Loucy (cell line): ENCODE measurements around the gene UBE2D1.

ENCODE experiments used
- H2AFZ ChIP-seq: fragments of 200-600 bp; sonication (generic); 2 replicates; pipeline ENCODE4 v1.6.0; 2016; ENCODE audit warnings: antibody characterized with exemption, mild to moderate bottlenecking, low read length, moderate library complexity
- H3F3A ChIP-seq: fragments of 200-600 bp; 2 replicates; pipeline ENCODE4 v1.6.0; 2016; ENCODE audit warnings: antibody characterized with exemption, low read depth, mild to moderate bottlenecking
- H3K27me3 ChIP-seq: fragments of 200-600 bp; sonication (generic); 2 replicates; pipeline ENCODE4 v1.6.1; 2014; ENCODE audit warnings: low read length, mild to moderate bottlenecking; ENCODE audit not compliant: insufficient read depth, poor library complexity, severe bottlenecking
- H3K36me3 ChIP-seq: fragments of 200-600 bp; sonication (generic); 2 replicates; pipeline ENCODE4 v1.6.1; 2016; ENCODE audit warnings: low read length; ENCODE audit not compliant: insufficient read depth
- H3K4me1 ChIP-seq: fragments of 200-600 bp; sonication (generic); 2 replicates; pipeline ENCODE4 v1.5.1; 2014; ENCODE audit warnings: low read length, mild to moderate bottlenecking; ENCODE audit not compliant: insufficient read depth, poor library complexity, severe bottlenecking
- H3K4me2 ChIP-seq: fragments of 200-600 bp; sonication (generic); 2 replicates; pipeline ENCODE4 v1.6.0; 2014; ENCODE audit warnings: antibody characterized with exemption, low read length, low read depth, mild to moderate bottlenecking; ENCODE audit not compliant: poor library complexity, severe bottlenecking
- H3K4me3 ChIP-seq: fragments of 200-600 bp; sonication (generic); 2 replicates; pipeline ENCODE4 v1.5.1; 2014; ENCODE audit warnings: low read length, mild to moderate bottlenecking, mixed read lengths; ENCODE audit not compliant: poor library complexity, severe bottlenecking
- H3K79me2 ChIP-seq: fragments of 200-600 bp; sonication (generic); 2 replicates; pipeline ENCODE4 v1.6.1; 2014; ENCODE audit warnings: low read length; ENCODE audit not compliant: insufficient read depth
- H3K9ac ChIP-seq: fragments of 200-600 bp; sonication (generic); 2 replicates; pipeline ENCODE4 v1.6.0; 2014; ENCODE audit warnings: mild to moderate bottlenecking, low read depth, low read length, moderate library complexity; ENCODE audit not compliant: poor library complexity, severe bottlenecking
- H3K9me2 ChIP-seq: fragments of 200-600 bp; sonication (generic); replicated peaks from 2 replicates; pipeline ENCODE4 v1.6.1; 2016; ENCODE audit warnings: low read depth, low read length, mixed read lengths
- H3K9me3 ChIP-seq: fragments of 200-600 bp; sonication (generic); 2 replicates; pipeline ENCODE4 v1.6.1; 2014; ENCODE audit warnings: mild to moderate bottlenecking, antibody characterized with exemption, low read length, low read depth; ENCODE audit not compliant: insufficient read depth
- H4K20me1 ChIP-seq: fragments of 200-600 bp; sonication (generic); 2 replicates; pipeline ENCODE4 v1.6.0; 2014; ENCODE audit warnings: antibody characterized with exemption, low read length, mild to moderate bottlenecking; ENCODE audit not compliant: insufficient read depth, poor library complexity, severe bottlenecking
- EZH2phosphoT487 ChIP-seq: fragments of 200-600 bp; IDR thresholded peaks from 2 replicates; pipeline ENCODE4 v1.6.1; 2018; ENCODE audit warnings: antibody characterized with exemption, mild to moderate bottlenecking, moderate library complexity, borderline replicate concordance
- TF ChIP-seq, protein P1 (sequence below): fragments of 200-600 bp; sonication (generic); conservative IDR thresholded peaks from 2 replicates; pipeline ENCODE4 v1.5.1; 2014; ENCODE audit warnings: mild to moderate bottlenecking, antibody characterized with exemption, low read length

UBE2D1 gene

DNA sequence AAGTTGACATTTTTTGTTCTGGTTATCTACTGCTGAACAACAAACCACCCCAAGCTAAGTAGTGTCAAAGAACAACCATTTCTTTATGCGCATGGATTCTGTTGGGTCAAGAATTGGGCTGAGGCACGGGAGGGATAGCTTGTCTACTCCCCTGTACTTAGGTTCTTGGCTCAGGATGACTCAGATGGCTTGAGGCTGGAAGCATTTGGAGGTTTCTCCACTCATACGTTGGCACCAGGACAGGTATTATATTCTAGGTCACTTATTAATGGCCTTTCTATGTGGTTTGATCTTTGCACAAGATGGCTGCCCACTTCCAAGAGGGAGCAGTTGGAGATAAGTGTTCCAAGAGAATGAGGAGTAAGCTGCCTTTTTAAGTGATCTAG is 38.6 kb downstream of the UBE2D1 start:
- Histone ChIP-seq H3K4me1 (no peaks in the 10 kb centered on the region), H3K27me3 (no peaks in the 10 kb centered on the region), H3K9me2 (no peaks in the 10 kb centered on the region), H4K20me1 (no peaks in the 10 kb centered on the region), H3F3A (no peaks in the 10 kb centered on the region), H3K36me3 (no peaks in the 10 kb centered on the region; the same call in 1 of the 2 replicates), H2AFZ (no peak overlapping the region), H3K9me3 (no peaks in the 10 kb centered on the region), H3K4me2 (no peak overlapping the region), H3K4me3 (no peak overlapping the region), H3K9ac (no peak overlapping the region), H3K79me2 (no peaks in the 10 kb centered on the region)
- TF ChIP-seq, protein P1, sequence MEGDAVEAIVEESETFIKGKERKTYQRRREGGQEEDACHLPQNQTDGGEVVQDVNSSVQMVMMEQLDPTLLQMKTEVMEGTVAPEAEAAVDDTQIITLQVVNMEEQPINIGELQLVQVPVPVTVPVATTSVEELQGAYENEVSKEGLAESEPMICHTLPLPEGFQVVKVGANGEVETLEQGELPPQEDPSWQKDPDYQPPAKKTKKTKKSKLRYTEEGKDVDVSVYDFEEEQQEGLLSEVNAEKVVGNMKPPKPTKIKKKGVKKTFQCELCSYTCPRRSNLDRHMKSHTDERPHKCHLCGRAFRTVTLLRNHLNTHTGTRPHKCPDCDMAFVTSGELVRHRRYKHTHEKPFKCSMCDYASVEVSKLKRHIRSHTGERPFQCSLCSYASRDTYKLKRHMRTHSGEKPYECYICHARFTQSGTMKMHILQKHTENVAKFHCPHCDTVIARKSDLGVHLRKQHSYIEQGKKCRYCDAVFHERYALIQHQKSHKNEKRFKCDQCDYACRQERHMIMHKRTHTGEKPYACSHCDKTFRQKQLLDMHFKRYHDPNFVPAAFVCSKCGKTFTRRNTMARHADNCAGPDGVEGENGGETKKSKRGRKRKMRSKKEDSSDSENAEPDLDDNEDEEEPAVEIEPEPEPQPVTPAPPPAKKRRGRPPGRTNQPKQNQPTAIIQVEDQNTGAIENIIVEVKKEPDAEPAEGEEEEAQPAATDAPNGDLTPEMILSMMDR, result no peak
- no peak for TF ChIP-seq EZH2phosphoT487

DNA sequence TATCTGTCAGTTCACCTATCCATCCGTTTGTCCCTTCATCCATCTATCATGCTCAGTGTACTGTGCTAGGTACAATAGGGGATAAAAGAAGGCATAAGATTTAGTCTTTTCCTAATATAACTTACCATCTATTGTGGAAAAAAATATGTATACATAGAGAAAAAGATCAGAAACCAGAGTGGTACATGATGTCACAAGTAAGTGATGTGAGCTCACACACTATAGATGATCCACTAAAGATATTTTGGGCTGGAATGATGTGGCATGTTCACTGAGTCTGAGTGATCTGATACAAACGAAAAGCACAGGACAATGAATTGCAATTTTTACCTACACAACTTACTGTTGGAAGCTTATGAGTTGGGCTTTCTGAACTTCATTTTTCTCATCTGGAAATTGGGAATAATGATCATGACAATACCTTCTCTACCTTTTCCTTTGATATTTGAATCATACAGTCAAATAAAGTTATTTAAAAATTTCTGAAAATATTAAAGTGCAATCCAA is 47.7 kb downstream of the UBE2D1 start:
- no peak overlapping the region for H2AFZ ChIP-seq
- no peaks in the 10 kb centered on the region for H3K36me3 ChIP-seq
- H3F3A ChIP-seq, result no peaks in the 10 kb centered on the region
- no peaks in the 10 kb centered on the region for H3K9me3 ChIP-seq
- H3K79me2 ChIP-seq, result peaks cover 24% of the 10 kb centered on the region
- H3K4me2 ChIP-seq, result no peak overlapping the region
- no peaks in the 10 kb centered on the region for H3K9me2 ChIP-seq
- no peaks in the 10 kb centered on the region for H3K27me3 ChIP-seq
- no peak overlapping the region for H3K9ac ChIP-seq
- H3K4me3 ChIP-seq, result no peak overlapping the region
- H3K4me1 ChIP-seq, result peaks cover 24% of the 10 kb centered on the region
- H4K20me1 ChIP-seq, result peaks cover 23% of the 10 kb centered on the region
- TF ChIP-seq, protein P1, result no peak
- TF ChIP-seq EZH2phosphoT487, result no peak

DNA sequence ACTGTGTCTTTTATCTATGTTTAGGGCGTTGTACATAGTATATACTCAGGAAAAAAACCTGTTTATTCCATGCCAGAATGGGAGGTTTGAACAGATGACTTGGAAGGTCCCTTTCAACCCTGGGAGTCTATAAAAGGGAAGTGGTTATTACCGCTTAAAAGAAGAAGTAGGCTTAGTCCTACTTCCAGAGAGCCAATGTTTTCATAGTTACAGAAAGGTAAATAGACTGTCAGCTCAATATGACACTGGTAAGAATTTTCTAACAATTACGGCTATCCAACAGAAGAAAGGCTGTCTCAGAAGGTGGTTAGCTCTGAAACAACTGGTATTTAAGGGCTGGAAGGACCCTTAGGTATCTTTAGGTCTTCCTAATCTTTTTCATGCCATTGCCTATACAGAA is 49.3 kb downstream of the UBE2D1 start:
- peak overlapping the region; percentile 99 for H2AFZ ChIP-seq
- no peak for TF ChIP-seq EZH2phosphoT487
- TF ChIP-seq, protein P1, result no peak
- H3K4me2 ChIP-seq, result peak overlapping the region; percentile 92
- H3K9me3 ChIP-seq, result no peaks in the 10 kb centered on the region
- peak overlapping the region; percentile 85 for H3K4me3 ChIP-seq
- peaks cover 10% of the 10 kb centered on the region; the same call in 1 of the 2 replicates for H3K36me3 ChIP-seq
- H4K20me1 ChIP-seq, result peaks cover 30% of the 10 kb centered on the region
- H3K79me2 ChIP-seq, result peaks cover 39% of the 10 kb centered on the region
- peaks cover 38% of the 10 kb centered on the region for H3K4me1 ChIP-seq
- H3K9me2 ChIP-seq, result no peaks in the 10 kb centered on the region
- H3F3A ChIP-seq, result no peaks in the 10 kb centered on the region
- peak overlapping the region; percentile 88 for H3K9ac ChIP-seq
- H3K27me3 ChIP-seq, result no peaks in the 10 kb centered on the region
